Stimulated activated CD8-positive, alpha-beta memory T cell treated with anti-CD3 and anti-CD28 coated beads, Interleukin-4, amount 100 ng/mL, for 1 hour (primary cell): Measurements from ENCODE around the gene COBL.

ENCODE experiments used
- DNase-seq, 2 donors: peaks; one replicate each; pipeline ENCODE4 v3.0.0-alpha.2; 2020; ENCODE audit warnings: low read depth in 2 of 2, low spot score in 1 of 2

The COBL gene

GRCh38 chr7:51080622-51081269 lies 235.9 kb downstream of the COBL start:
- no peak for DNase-seq

- no peak for DNase-seq
Measured at GRCh38 chr7:51080216-51080615, 236.4 kb downstream of the COBL start.

- no peak for DNase-seq
Measured at GRCh38 chr7:51079494-51079893, 237.1 kb downstream of the COBL start.

- DNase-seq = no peak
Measured at GRCh38 chr7:51078653-51079052, 238.0 kb downstream of the COBL start.

- DNase-seq = no peak
Measured at GRCh38 chr7:51077987-51078370, 238.6 kb downstream of the COBL start.

- no peak for DNase-seq
Measured at GRCh38 chr7:51077316-51077986, 239.2 kb downstream of the COBL start.

- DNase-seq = no peak
Measured at GRCh38 chr7:51075681-51076580, 240.7 kb downstream of the COBL start.

- no peak for DNase-seq
Measured at GRCh38 chr7:51073171-51073570, 243.4 kb downstream of the COBL start.

- DNase-seq = no peak
Measured at GRCh38 chr7:51072281-51072680, 244.3 kb downstream of the COBL start.

- DNase-seq = no peak
Measured at GRCh38 chr7:51071427-51071826, 245.2 kb downstream of the COBL start.

GRCh38 chr7:51070151-51070550 lies 246.5 kb downstream of the COBL start:
- no peak for DNase-seq

GRCh38 chr7:51069411-51070083 lies 247.1 kb downstream of the COBL start:
- no peak for DNase-seq

- DNase-seq = no peak
Measured at GRCh38 chr7:51068401-51068800, 248.2 kb downstream of the COBL start.

- no peak for DNase-seq
Measured at GRCh38 chr7:51067757-51068156, 248.9 kb downstream of the COBL start.

GRCh38 chr7:51067258-51067657 lies 249.4 kb downstream of the COBL start:
- no peak for DNase-seq

GRCh38 chr7:51066405-51066882 lies 250.2 kb downstream of the COBL start:
- DNase-seq = no peak

- DNase-seq = no peak
Measured at GRCh38 chr7:51065766-51066165, 250.8 kb downstream of the COBL start.

- no peak for DNase-seq
Measured at GRCh38 chr7:51064688-51065087, 251.9 kb downstream of the COBL start.

- no peak for DNase-seq
Measured at GRCh38 chr7:51062222-51062987, 254.2 kb downstream of the COBL start.

GRCh38 chr7:51060536-51060935 lies 256.1 kb downstream of the COBL start:
- DNase-seq = no peak
